Left lung (tissue), 10 donors: ENCODE data around the gene KCNJ12. TPM values are rescaled to one million over a fixed set of nuclear protein-coding genes. Genes with fewer than 3 reads are reported as not detected.

ENCODE experiments used
- ATAC-seq: fragments of 200-7000 bp; cut with Tn5 transposase; one replicate; pipeline ENCODE4 v1.9.1; 2020; ENCODE audit warnings: moderate library complexity
- DNase-seq, 4 donors: peaks; one replicate each; pipeline ENCODE4 v3.0.0-alpha.2; 2013 to 2020
- H3K27ac ChIP-seq, 2 donors: fragments of 200-600 bp; sonication (generic) in 1 of 2; one replicate each; pipeline versions ENCODE4 v1.5.0 to v1.8.0; 2020 to 2021
- H3K27me3 ChIP-seq, 2 donors: fragments of 200-600 bp; sonication (generic) in 1 of 2; one replicate each; pipeline versions ENCODE4 v1.5.0 to v1.8.0; 2020 to 2021
- H3K36me3 ChIP-seq, 2 donors: fragments of 200-600 bp; sonication (generic) in 1 of 2; one replicate each; pipeline versions ENCODE4 v1.5.0 to v1.8.0; 2020 to 2021
- H3K4me1 ChIP-seq, 2 donors: fragments of 200-600 bp; one replicate each; pipeline ENCODE4 v1.8.0; 2021
- H3K4me3 ChIP-seq, 2 donors: fragments of 200-600 bp; sonication (generic) in 1 of 2; one replicate each; pipeline versions ENCODE4 v1.5.0 to v1.8.0; 2020 to 2021; ENCODE audit warnings: mild to moderate bottlenecking in 1 of 2
- H3K9me3 ChIP-seq, 2 donors: fragments of 200-600 bp; sonication (generic) in 1 of 2; one replicate each; pipeline versions ENCODE4 v1.5.0 to v1.8.0; 2020 to 2021
- CTCF ChIP-seq, 2 donors: fragments of 200-600 bp; sonication (generic) in 1 of 2; IDR thresholded peaks; one replicate each; pipeline versions ENCODE4 v1.5.0 to v1.8.0; 2021; ENCODE audit warnings: antibody characterized with exemption in 2 of 2
- intact Hi-C, 2 donors: fragments of 100-400 bp; cut with DNase I; formaldehyde crosslinking; loops; one replicate each; pipeline versions ENCODE4 v1.11.2 to v1.14.2; 2022
- polyA plus RNA-seq, 6 donors: library from polyadenylated mRNA; unstranded; fragments of 120-200 nt; gene quantifications; one replicate each; pipeline ENCODE4 v1.2.1, GENCODE V29; 2013; ENCODE audit not compliant: insufficient read length in 6 of 6
- total RNA-seq, 2 donors: library from RNA; stranded (reverse); fragmentation: NEBNext Ultra II Directional; extraction: Animal tissue kit (Norgen Biotek cat#: 25700); gene quantifications; one replicate each; pipeline ENCODE4 v1.2.1, GENCODE V29; 2021
- donor health status: DM: no; HTN: yes; CAD: no.
- donor health status: DM: no; HTN: no; CAD: no.

KCNJ12 gene
- total and polyA plus RNA-seq, 8 donors: 3.0 to 5.7 (median 3.7) TPM

- Histone ChIP-seq H3K27me3 (peaks cover 18 to 62% of the 10 kb centered on the region in 2 donors), H3K4me3 (no peak overlapping the region), H3K9me3 (no peaks in the 10 kb centered on the region), H3K36me3 (no peaks in the 10 kb centered on the region), H3K4me1 (peaks cover 9 to 20% of the 10 kb centered on the region in 2 donors), H3K27ac (no peak overlapping the region)
- intact Hi-C loops: no loop called here
- TF ChIP-seq CTCF (IDR thresholded peaks at IDR 0.05): no peak
- peak in 1 of 4 donors; percentile 48 for DNase-seq
- ATAC-seq: no peak
These were observed 3.1 kb upstream of the KCNJ12 start for GRCh38 chr17:21373036-21373435.

GRCh38 chr17:21373696-21374440, 2.3 kb upstream of the KCNJ12 start:
- H3K4me3 ChIP-seq: no peak overlapping the region
- H3K4me1 ChIP-seq: peaks cover 10 to 27% of the 10 kb centered on the region in 2 donors
- intact Hi-C loops: no loop called here
- no peak overlapping the region for H3K27ac ChIP-seq
- peaks cover 20 to 68% of the 10 kb centered on the region in 2 donors for H3K27me3 ChIP-seq
- no peak for TF ChIP-seq CTCF (IDR thresholded peaks at IDR 0.05)
- no peaks in the 10 kb centered on the region for H3K36me3 ChIP-seq
- no peak for ATAC-seq
- H3K9me3 ChIP-seq: no peaks in the 10 kb centered on the region
- DNase-seq: peak in 1 of 4 donors; percentile 49

GRCh38 chr17:21374441-21375161, 1.6 kb upstream of the KCNJ12 start:
- Histone ChIP-seq H3K36me3 (no peaks in the 10 kb centered on the region), H3K27ac (no peak overlapping the region), H3K4me3 (no peak overlapping the region), H3K4me1 (peaks cover 10 to 27% of the 10 kb centered on the region in 2 donors), H3K27me3 (peaks cover 20 to 72% of the 10 kb centered on the region in 2 donors), H3K9me3 (no peaks in the 10 kb centered on the region)
- ATAC-seq: no peak
- DNase-seq: peak in 1 of 4 donors; percentile 28
- intact Hi-C loops: no loop called here
- TF ChIP-seq CTCF (IDR thresholded peaks at IDR 0.05): no peak

GRCh38 chr17:21375162-21375560, 996 bp upstream of the KCNJ12 start:
- no peak for ATAC-seq
- DNase-seq: peak in 1 of 4 donors; percentile 35
- Histone ChIP-seq H3K27ac (no peak overlapping the region), H3K36me3 (no peaks in the 10 kb centered on the region), H3K9me3 (no peaks in the 10 kb centered on the region), H3K4me3 (no peak overlapping the region), H3K27me3 (peaks cover 20 to 74% of the 10 kb centered on the region in 2 donors), H3K4me1 (peaks cover 10 to 27% of the 10 kb centered on the region in 2 donors)
- no peak for TF ChIP-seq CTCF (IDR thresholded peaks at IDR 0.05)
- intact Hi-C loops: no loop called here

- intact Hi-C loops: no loop called here
- no peak for DNase-seq
- ATAC-seq: no peak
- H3K4me3 ChIP-seq: no peak overlapping the region
- H3K27ac ChIP-seq: no peak overlapping the region
- no peaks in the 10 kb centered on the region for H3K9me3 ChIP-seq
- peaks cover 20 to 74% of the 10 kb centered on the region in 2 donors for H3K27me3 ChIP-seq
- no peak for TF ChIP-seq CTCF (IDR thresholded peaks at IDR 0.05)
- peaks cover 10 to 27% of the 10 kb centered on the region in 2 donors for H3K4me1 ChIP-seq
- H3K36me3 ChIP-seq: no peaks in the 10 kb centered on the region
These were observed 438 bp upstream of the KCNJ12 start for GRCh38 chr17:21375757-21376080.
